IMR-90 (cell line): ENCODE measurements around the gene CUL9. TPM values are rescaled to one million over a fixed set of nuclear protein-coding genes. Genes with fewer than 3 reads are reported as not detected.
A peak's percentile ranks its signal among the peaks of the same experiment; 100 is the strongest.

Experiments used
- ATAC-seq: fragments of 200-7000 bp; cut with Tn5 transposase; 2 replicates; pipeline ENCODE4 v1.9.1; 2020; ENCODE audit warnings: low read depth, mild to moderate bottlenecking, moderate library complexity
- BruUV-seq: library from RNA; stranded (reverse); fragments of 400-500 nt; replicated peaks from 2 replicates; lab custom pipeline; 2021; lab: Mats Ljungman, UMichigan
- CTCF ChIA-PET: fragments of 300-600 bp; formaldehyde crosslinking; extraction: SDS; loops from one replicate; lab custom pipeline; 2021; ENCODE audit warnings: antibody characterized with exemption; lab: Yijun Ruan, JAX
- POLR2A ChIA-PET: fragments of 300-600 bp; sonication (Branson Sonifier 250); formaldehyde crosslinking; loops from one replicate; lab custom pipeline; 2022; ENCODE audit warnings: antibody characterized with exemption; ENCODE audit not compliant: unreplicated experiment; lab: Charles Lee
- DNase-seq: peaks from one replicate; pipeline ENCODE4 v3.0.0; 2013
- H2AFZ ChIP-seq: replicated peaks from 2 replicates; pipeline ENCODE3; 2013; ENCODE audit warnings: low read length, mild to moderate bottlenecking; ENCODE audit not compliant: poor library complexity
- H2AK5ac ChIP-seq: 2 replicates; pipeline ENCODE4 v1.6.1; 2013; ENCODE audit warnings: low read depth, low read length, inconsistent platforms
- H2AK9ac ChIP-seq: replicated peaks from 2 replicates; pipeline ENCODE3; 2013; ENCODE audit warnings: mild to moderate bottlenecking, low read depth, low read length, moderate library complexity; ENCODE audit not compliant: poor library complexity
- H2BK120ac ChIP-seq: 2 replicates; pipeline ENCODE4 v1.6.1; 2013; ENCODE audit warnings: low read depth, low read length, inconsistent platforms
- H2BK15ac ChIP-seq: 3 replicates; pipeline ENCODE4 v1.6.1; 2013; ENCODE audit warnings: low read depth, low read length, inconsistent platforms
- H2BK20ac ChIP-seq: 2 replicates; pipeline ENCODE4 v1.6.1; 2013; ENCODE audit warnings: low read depth, mild to moderate bottlenecking, inconsistent platforms, low read length, moderate library complexity
- H2BK5ac ChIP-seq: 2 replicates; pipeline ENCODE4 v1.6.1; 2013; ENCODE audit warnings: mild to moderate bottlenecking, low read depth, low read length, inconsistent platforms; ENCODE audit not compliant: poor library complexity, severe bottlenecking
- H3K14ac ChIP-seq: replicated peaks from 2 replicates; pipeline ENCODE4 v1.6.1; 2013; ENCODE audit warnings: low read depth, low read length, inconsistent platforms
- H3K18ac ChIP-seq: 2 replicates; pipeline ENCODE4 v1.6.1; 2013; ENCODE audit warnings: low read depth, low read length, control low read depth
- H3K23ac ChIP-seq: 2 replicates; pipeline ENCODE4 v1.6.1; 2013; ENCODE audit warnings: low read depth, low read length, inconsistent platforms
- H3K27ac ChIP-seq: 2 replicates; pipeline ENCODE4 v1.5.1; 2013; ENCODE audit warnings: mild to moderate bottlenecking, control low read depth, low read length; ENCODE audit not compliant: insufficient read depth
- H3K27me3 ChIP-seq: 2 replicates; pipeline ENCODE4 v1.6.1; 2013; ENCODE audit warnings: low read length; ENCODE audit not compliant: control insufficient read depth, insufficient read depth
- H3K36me3 ChIP-seq: 2 replicates; pipeline ENCODE4 v1.6.1; 2013; ENCODE audit warnings: low read length, mixed read lengths; ENCODE audit not compliant: control insufficient read depth, insufficient read depth
- H3K4ac ChIP-seq: 2 replicates; pipeline ENCODE4 v1.6.1; 2013; ENCODE audit warnings: low read depth, low read length, inconsistent platforms
- H3K4me1 ChIP-seq: 2 replicates; pipeline ENCODE4 v1.6.1; 2013; ENCODE audit warnings: low read length, mixed read lengths; ENCODE audit not compliant: control insufficient read depth, insufficient read depth
- H3K4me2 ChIP-seq: 2 replicates; pipeline ENCODE4 v1.6.1; 2013; ENCODE audit warnings: low read depth, mild to moderate bottlenecking, control low read depth, low read length, moderate library complexity
- H3K4me3 ChIP-seq: 2 replicates; pipeline ENCODE4 v1.5.1; 2013; ENCODE audit warnings: low read depth, mild to moderate bottlenecking, control low read depth, low read length, moderate library complexity; ENCODE audit not compliant: insufficient read depth
- H3K56ac ChIP-seq: 2 replicates; pipeline ENCODE4 v1.6.1; 2013; ENCODE audit warnings: low read length, inconsistent platforms; ENCODE audit not compliant: insufficient read depth; ENCODE audit errors: extremely low read depth
- H3K79me1 ChIP-seq, 2 experiments: 2 replicates each; pipeline ENCODE4 v1.6.1; 2013; ENCODE audit warnings: low read length in 2 of 2, inconsistent platforms in 1 of 2, low read depth in 1 of 2
- H3K9ac ChIP-seq: 2 replicates; pipeline ENCODE4 v1.6.1; 2013; ENCODE audit warnings: low read depth, low read length, control low read depth
- H3K9me1 ChIP-seq: 2 replicates; pipeline ENCODE4 v1.6.1; 2013; ENCODE audit warnings: low read length, inconsistent platforms; ENCODE audit not compliant: insufficient read depth
- H3K9me3 ChIP-seq: 2 replicates; pipeline ENCODE4 v1.6.1; 2013; ENCODE audit warnings: low read length; ENCODE audit not compliant: control insufficient read depth, insufficient read depth
- H4K20me1 ChIP-seq: 2 replicates; pipeline ENCODE4 v1.6.1; 2013; ENCODE audit warnings: low read length, inconsistent platforms; ENCODE audit not compliant: insufficient read depth
- H4K5ac ChIP-seq: 2 replicates; pipeline ENCODE4 v1.6.1; 2013; ENCODE audit warnings: mild to moderate bottlenecking, low read depth, low read length, control low read depth
- H4K8ac ChIP-seq, 2 experiments: 2 replicates each; pipeline ENCODE4 v1.6.1; 2013; ENCODE audit warnings: low read depth in 2 of 2, low read length in 2 of 2, control low read depth in 1 of 2, inconsistent platforms in 1 of 2
- H4K91ac ChIP-seq: 2 replicates; pipeline ENCODE4 v1.6.1; 2013; ENCODE audit warnings: low read depth, low read length, inconsistent platforms; ENCODE audit not compliant: insufficient read depth
- BHLHE40 ChIP-seq: fragments of 150-350 bp; IDR thresholded peaks from 2 replicates; pipeline ENCODE4 v1.6.1; 2016; ENCODE audit warnings: mild to moderate bottlenecking, low read depth, low read length
- CEBPB ChIP-seq: IDR thresholded peaks from 2 replicates; pipeline ENCODE4 v1.6.1; 2012; ENCODE audit warnings: low read depth, low read length, improper control_type of control experiment
- MAFK ChIP-seq: IDR thresholded peaks from 2 replicates; pipeline ENCODE4 v1.6.1; 2012; ENCODE audit warnings: low read depth, low read length, improper control_type of control experiment
- NFE2L2 ChIP-seq: fragments of 150-350 bp; IDR thresholded peaks from 2 replicates; pipeline ENCODE4 v1.6.1; 2016; ENCODE audit warnings: low read depth, mild to moderate bottlenecking, low read length
- RCOR1 ChIP-seq: IDR thresholded peaks from 2 replicates; pipeline ENCODE4 v1.6.1; 2012; ENCODE audit warnings: mild to moderate bottlenecking, low read length, improper control_type of control experiment; ENCODE audit not compliant: insufficient replicate concordance
- SMC3 ChIP-seq: fragments of 150-350 bp; IDR thresholded peaks from 2 replicates; pipeline ENCODE4 v1.6.1; 2016; ENCODE audit warnings: low read depth, mild to moderate bottlenecking, antibody characterized with exemption, low read length, moderate library complexity
- WGBS, 2 experiments: methylation state at CpG; one replicate each; pipeline versions ENCODE4 v1.1.5 to v1.1.7; 2013; ENCODE audit warnings: missing lambda C conversion rate in 2 of 2; ENCODE audit not compliant: insufficient read length in 1 of 2; ENCODE audit errors: extremely low coverage in 2 of 2; 5-methylcytosine and 5-hydroxymethylcytosine counted together
- dilution Hi-C: fragments of 300-500 bp; cut with HindIII; formaldehyde crosslinking; loops from one replicate; pipeline ENCODE4 v1.14.3; 2018; ENCODE audit warnings: low sequenced_read_pairs; ENCODE audit not compliant: unreplicated experiment
- in situ Hi-C: fragments of 300-500 bp; cut with MboI; formaldehyde crosslinking; loops from 3 replicates; pipeline ENCODE4 v1.14.3; 2019; ENCODE audit warnings: low sequenced_read_pairs, inconsistent platforms, mixed read lengths
- intact Hi-C: fragments of 100-400 bp; cut with micrococcal nuclease; formaldehyde crosslinking; loops from 2 replicates; pipeline ENCODE4 v1.10.0; 2022
- polyA plus RNA-seq, 3 experiments: library from polyadenylated mRNA; depleted of rRNA; stranded (reverse); fragments of >200 nt; gene quantifications; 2 replicates each; pipeline ENCODE4 v1.2.3, GENCODE V29; 2012; ENCODE audit warnings: low replicate concordance in 1 of 3
- total RNA-seq: library from RNA; depleted of rRNA; stranded (reverse); fragments of >200 nt; gene quantifications from 2 replicates; pipeline ENCODE4 v1.2.3, GENCODE V29; 2012

The CUL9 gene
- total and polyA plus RNA-seq, 2 of the 4 experiments (the other 2 are of a cell fraction) = 7.7 to 19.5 TPM

- intact Hi-C loops (no loop called here), in situ Hi-C loops (no loop called here), dilution Hi-C loops (no loop called here)
- Histone ChIP-seq H3K14ac (no peak overlapping the region), H3K9ac (no peak overlapping the region), H3K9me3 (no peaks in the 10 kb centered on the region), H2AK9ac (peak overlapping the region; percentile 48), H3K56ac (no peak overlapping the region), H2AFZ (no peak overlapping the region), H3K79me1 (peaks cover under 1 to 9% of the 10 kb centered on the region in 2 experiments; a peak in 3 of 4 replicates), H2BK5ac (no peak overlapping the region), H3K4me3 (no peak overlapping the region), H3K27ac (no peak overlapping the region), H3K4ac (no peak overlapping the region), H3K23ac (no peak overlapping the region), H2BK120ac (no peak overlapping the region), H4K20me1 (no peaks in the 10 kb centered on the region), H3K9me1 (no peaks in the 10 kb centered on the region; the same call in 1 of the 2 replicates), H3K18ac (no peak overlapping the region), H4K8ac (no peak overlapping the region), H4K5ac (no peak overlapping the region), H3K4me2 (no peak overlapping the region), H3K4me1 (no peaks in the 10 kb centered on the region), H3K36me3 (peaks cover 47% of the 10 kb centered on the region), H2BK20ac (no peak overlapping the region), H2AK5ac (no peak overlapping the region), H2BK15ac (no peak overlapping the region), H4K91ac (no peak overlapping the region), H3K27me3 (no peaks in the 10 kb centered on the region)
- TF ChIP-seq NFE2L2 (no peak), SMC3 (no peak), BHLHE40 (no peak), RCOR1 (no peak), MAFK (no peak), CEBPB (no peak)
- ChIA-PET POLR2A (no interaction called here), CTCF (interaction anchor here (0.7 kb wide), 1 partner anchor 13 kb away, joined by 3 read pairs; no protein-coding TSS in a partner anchor)
- DNase-seq (no peak), ATAC-seq (no peak)
- WGBS, 2 experiments = 100% methylated on average over 3 of the region's 10 CpGs; no CpG with 5 or more reads in 1 of the 2 experiments
- BruUV-seq = no TSS peak
Observed at GRCh38 chr6:43188426-43188825, 6.4 kb downstream of the CUL9 start.
